GM23338 (cell line): ENCODE measurements around the gene CCDC170. TPM values are rescaled to one million over a fixed set of nuclear protein-coding genes. Genes with fewer than 3 reads are reported as not detected.

Experiments used
- ATAC-seq: fragments of 200-7000 bp; cut with Tn5 transposase; 3 replicates; pipeline ENCODE4 v1.9.1; 2020
- DNase-seq: peaks from one replicate; pipeline ENCODE4 v3.0.0-alpha.2; 2015; ENCODE audit warnings: low spot score
- H2AFZ ChIP-seq: fragments of 200-600 bp; sonication (generic); 2 replicates; pipeline ENCODE4 v1.8.0; 2016; ENCODE audit warnings: antibody characterized with exemption, mild to moderate bottlenecking, moderate library complexity
- H3F3A ChIP-seq: fragments of 200-600 bp; sonication (generic); replicated peaks from 2 replicates; pipeline ENCODE4 v1.8.0; 2017; ENCODE audit warnings: antibody characterized with exemption, mixed run types, low read depth
- H3K27ac ChIP-seq: fragments of 200-600 bp; sonication (generic); 2 replicates; pipeline ENCODE4 v1.6.1; 2016; ENCODE audit warnings: low read depth
- H3K27me3 ChIP-seq: fragments of 200-600 bp; sonication (generic); 2 replicates; pipeline ENCODE4 v1.8.0; 2016; ENCODE audit warnings: mild to moderate bottlenecking, mixed run types, moderate library complexity; ENCODE audit not compliant: insufficient read depth
- H3K36me3 ChIP-seq: fragments of 200-600 bp; sonication (generic); 2 replicates; pipeline ENCODE4 v1.8.0; 2016; ENCODE audit warnings: mild to moderate bottlenecking; ENCODE audit not compliant: insufficient read depth
- H3K4me1 ChIP-seq: fragments of 200-600 bp; sonication (generic); 2 replicates; pipeline ENCODE4 v1.8.0; 2016; ENCODE audit warnings: mild to moderate bottlenecking, moderate library complexity; ENCODE audit not compliant: insufficient read depth
- H3K4me2 ChIP-seq: fragments of 200-600 bp; sonication (generic); 2 replicates; pipeline ENCODE4 v1.7.1; 2017; ENCODE audit warnings: mixed run types
- H3K4me3 ChIP-seq: fragments of 200-600 bp; sonication (generic); 2 replicates; pipeline ENCODE4 v1.6.1; 2016; ENCODE audit warnings: mixed run types
- H3K79me2 ChIP-seq: fragments of 200-600 bp; sonication (generic); replicated peaks from 2 replicates; pipeline ENCODE4 v1.8.0; 2017; ENCODE audit warnings: mild to moderate bottlenecking; ENCODE audit not compliant: insufficient read depth
- H3K9me2 ChIP-seq: fragments of 200-600 bp; sonication (generic); 2 replicates; pipeline ENCODE4 v1.8.0; 2017; ENCODE audit not compliant: insufficient read depth
- H4K20me1 ChIP-seq: fragments of 200-600 bp; sonication (generic); replicated peaks from 2 replicates; pipeline ENCODE4 v1.8.0; 2017; ENCODE audit warnings: mild to moderate bottlenecking; ENCODE audit not compliant: insufficient read depth
- H3K27ac Mint-ChIP-seq: 2 replicates; pipeline ENCODE4 v1.8.0; 2020; ENCODE audit warnings: inconsistent platforms, mild to moderate bottlenecking, moderate library complexity, mixed read lengths
- H3K27me3 Mint-ChIP-seq: 3 replicates; pipeline ENCODE4 v1.8.0; 2022; ENCODE audit warnings: low read depth, mild to moderate bottlenecking, moderate library complexity, mixed read lengths, inconsistent platforms; ENCODE audit not compliant: insufficient read depth, poor library complexity
- H3K36me3 Mint-ChIP-seq: 3 replicates; pipeline ENCODE4 v1.8.0; 2021; ENCODE audit warnings: low read depth, mild to moderate bottlenecking, inconsistent platforms, moderate library complexity, mixed read lengths
- H3K4me1 Mint-ChIP-seq: 3 replicates; pipeline ENCODE4 v1.8.0; 2020; ENCODE audit warnings: mild to moderate bottlenecking, inconsistent platforms, mixed read lengths
- H3K4me3 Mint-ChIP-seq: 3 replicates; pipeline ENCODE4 v1.8.0; 2021; ENCODE audit warnings: moderate library complexity, mild to moderate bottlenecking, inconsistent platforms, mixed read lengths
- H3K9me3 Mint-ChIP-seq: 3 replicates; pipeline ENCODE4 v1.8.0; 2020; ENCODE audit warnings: moderate library complexity, mild to moderate bottlenecking, inconsistent platforms, mixed read lengths
- CTCF ChIP-seq, 2 experiments: fragments of 200-600 bp in 1 of 2; sonication (generic) in 1 of 2; conservative IDR thresholded peaks; 2 replicates each; pipeline versions ENCODE4 v1.5.1 to v1.6.1; 2016 to 2017; ENCODE audit warnings: antibody characterized with exemption in 2 of 2, low read depth in 2 of 2, mild to moderate bottlenecking in 2 of 2, moderate library complexity in 1 of 2
- ETS1 ChIP-seq: IDR thresholded peaks from 2 replicates; pipeline ENCODE4 v1.6.1; 2016; ENCODE audit warnings: antibody characterized with exemption
- EZH2phosphoT487 ChIP-seq: fragments of 200-600 bp; sonication (generic); IDR thresholded peaks from one replicate; pipeline ENCODE4 v1.8.1; 2018; ENCODE audit warnings: antibody characterized with exemption; ENCODE audit not compliant: unreplicated experiment
- NANOG ChIP-seq: IDR thresholded peaks from 2 replicates; pipeline ENCODE4 v1.6.1; 2016; ENCODE audit warnings: antibody characterized with exemption, borderline replicate concordance
- POLR2AphosphoS5 ChIP-seq: IDR thresholded peaks from 2 replicates; pipeline ENCODE4 v1.6.1; 2016; ENCODE audit warnings: antibody characterized with exemption, low read depth
- ZNF331 ChIP-seq: fragments of 250-450 bp; sonication (Bioruptor Pico); IDR thresholded peaks from 2 replicates; pipeline ENCODE4 v1.5.0; 2020; ENCODE audit warnings: low read depth, mild to moderate bottlenecking, moderate library complexity
- ZNF462 ChIP-seq: fragments of 250-450 bp; sonication (Bioruptor Pico); IDR thresholded peaks from 2 replicates; pipeline ENCODE4 v1.5.0; 2020; ENCODE audit warnings: mild to moderate bottlenecking, moderate library complexity
- polyA plus RNA-seq: library from polyadenylated mRNA; unstranded; fragments of >200 nt; fragmentation: Nextera tagmentation; extraction: Ambion mirVana; gene quantifications from 2 replicates; pipeline ENCODE4 v1.2.1, GENCODE V29; 2016
- total RNA-seq: library from RNA; depleted of rRNA; stranded (reverse); fragments of >200 nt; shearing (Covaris generic); gene quantifications from 2 replicates; pipeline ENCODE4 v1.2.3, GENCODE V29; 2014

CCDC170 gene
- total and polyA plus RNA-seq, 2 experiments from 2014 or later, result 0.18 TPM; not detected in 1

GRCh38 chr6:151664390-151664789, 170.6 kb downstream of the CCDC170 start:
- Histone ChIP-seq H3F3A (no peaks in the 10 kb centered on the region), H4K20me1 (no peaks in the 10 kb centered on the region), H3K9me2 (0 out of 2 replicates have a peak, but pooled peaks cover 1% of the 10 kb centered on the region), H3K27me3 (no peaks in the 10 kb centered on the region), H3K36me3 (no peaks in the 10 kb centered on the region), H2AFZ (no peak overlapping the region), H3K4me1 (no peaks in the 10 kb centered on the region), H3K4me3 (no peak overlapping the region), H3K79me2 (no peaks in the 10 kb centered on the region), H3K4me2 (no peak overlapping the region), H3K27ac (no peak overlapping the region)
- Mint-ChIP-seq H3K4me1 (no peaks in the 10 kb centered on the region), H3K27ac (no peak overlapping the region), H3K4me3 (no peak overlapping the region), H3K27me3 (no peaks in the 10 kb centered on the region), H3K9me3 (no peaks in the 10 kb centered on the region), H3K36me3 (no peaks in the 10 kb centered on the region)
- no peak for DNase-seq
- TF ChIP-seq POLR2AphosphoS5 (no peak), ZNF331 (no peak), ETS1 (no peak), CTCF (conservative IDR thresholded peaks at IDR 0.05; ENCODE audit: low read depth in 2 of 2) (no peak), ZNF462 (no peak), EZH2phosphoT487 (no peak), NANOG (no peak)
- no peak for ATAC-seq
